Neural progenitor cell (in vitro differentiated cells): ENCODE data around the gene IL1RL2.

Experiments used
- EZH2 ChIP-seq: fragments of 200-600 bp; sonication (generic); IDR thresholded peaks from 2 replicates; pipeline ENCODE4 v1.6.1; 2017; ENCODE audit warnings: antibody characterized with exemption, mild to moderate bottlenecking, moderate library complexity
- EZH2phosphoT487 ChIP-seq: fragments of 200-600 bp; sonication (generic); IDR thresholded peaks from 2 replicates; pipeline ENCODE4 v1.6.1; 2017; ENCODE audit warnings: antibody characterized with exemption
- TF ChIP-seq, protein P1 (sequence below): fragments of 200-600 bp; sonication (generic); IDR thresholded peaks from 2 replicates; pipeline ENCODE4 v1.5.1; 2017; ENCODE audit warnings: antibody characterized with exemption, mild to moderate bottlenecking

GRCh38 chr2:102250278-102250821 is 63.5 kb downstream of the IL1RL2 start:
- TF ChIP-seq, protein P1, sequence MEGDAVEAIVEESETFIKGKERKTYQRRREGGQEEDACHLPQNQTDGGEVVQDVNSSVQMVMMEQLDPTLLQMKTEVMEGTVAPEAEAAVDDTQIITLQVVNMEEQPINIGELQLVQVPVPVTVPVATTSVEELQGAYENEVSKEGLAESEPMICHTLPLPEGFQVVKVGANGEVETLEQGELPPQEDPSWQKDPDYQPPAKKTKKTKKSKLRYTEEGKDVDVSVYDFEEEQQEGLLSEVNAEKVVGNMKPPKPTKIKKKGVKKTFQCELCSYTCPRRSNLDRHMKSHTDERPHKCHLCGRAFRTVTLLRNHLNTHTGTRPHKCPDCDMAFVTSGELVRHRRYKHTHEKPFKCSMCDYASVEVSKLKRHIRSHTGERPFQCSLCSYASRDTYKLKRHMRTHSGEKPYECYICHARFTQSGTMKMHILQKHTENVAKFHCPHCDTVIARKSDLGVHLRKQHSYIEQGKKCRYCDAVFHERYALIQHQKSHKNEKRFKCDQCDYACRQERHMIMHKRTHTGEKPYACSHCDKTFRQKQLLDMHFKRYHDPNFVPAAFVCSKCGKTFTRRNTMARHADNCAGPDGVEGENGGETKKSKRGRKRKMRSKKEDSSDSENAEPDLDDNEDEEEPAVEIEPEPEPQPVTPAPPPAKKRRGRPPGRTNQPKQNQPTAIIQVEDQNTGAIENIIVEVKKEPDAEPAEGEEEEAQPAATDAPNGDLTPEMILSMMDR, result no peak
- TF ChIP-seq EZH2 (no peak), EZH2phosphoT487 (no peak)
